ENCODE measurements around the gene MRPL30.

DNA sequence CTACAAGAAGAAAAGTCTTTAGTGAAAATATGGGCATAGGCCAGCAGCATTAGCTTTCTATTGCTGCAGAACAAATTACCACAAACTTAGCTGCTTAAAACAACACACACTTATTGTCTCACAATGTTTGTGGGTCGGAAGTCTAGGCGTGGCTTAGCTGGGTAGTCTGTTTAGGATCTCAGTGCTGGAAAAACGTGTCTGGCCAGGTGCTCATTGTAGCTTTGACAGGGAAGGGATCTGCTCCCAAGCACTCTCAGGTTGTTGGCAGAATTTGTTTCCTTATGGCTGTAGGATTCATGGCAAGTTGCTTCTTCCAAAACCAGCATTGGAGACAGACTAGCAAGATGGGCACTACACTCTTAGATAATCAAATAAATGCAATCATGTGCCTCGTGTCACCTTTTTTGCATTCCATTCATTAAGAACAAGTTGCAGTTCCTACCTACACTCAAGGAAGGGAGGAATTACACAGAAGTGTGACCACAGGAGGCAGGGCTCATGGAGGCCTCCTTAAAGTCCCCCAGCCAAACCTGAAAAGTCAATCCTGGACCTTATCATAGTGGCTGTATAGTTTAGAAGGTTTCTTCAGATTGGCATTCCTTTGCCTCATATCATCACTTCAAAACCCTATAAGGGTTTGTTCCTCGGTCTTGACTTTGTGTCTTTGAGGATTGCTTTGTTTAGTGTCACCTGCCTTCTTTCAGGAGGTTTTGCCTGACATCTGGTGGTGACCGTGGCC lies 17.3 kb downstream of the MRPL30 start:
- TF ChIP-seq CTCF (IDR thresholded peaks at IDR 0.05; ENCODE audit: insufficient read depth, low read depth, low read length) = no peak
- TF ChIP-seq EZH2 (IDR thresholded peaks at IDR 0.05; ENCODE audit: insufficient read depth, low read length) = no peak

Data from astrocyte (in vitro differentiated cells and primary cell).